Smooth muscle cell of bladder (primary cell): ENCODE measurements around the gene LIX1. TPM values are rescaled to one million over a fixed set of nuclear protein-coding genes. Genes with fewer than 3 reads are reported as not detected.

Experiments
- total RNA-seq: library from RNA; depleted of rRNA; stranded (reverse); fragments of >200 nt; gene quantifications from 2 replicates; pipeline ENCODE4 v1.2.3, GENCODE V29; 2014

Gene LIX1
- under 0.01 TPM in 1 of 2 replicates, not detected in the other for total RNA-seq

DNA sequence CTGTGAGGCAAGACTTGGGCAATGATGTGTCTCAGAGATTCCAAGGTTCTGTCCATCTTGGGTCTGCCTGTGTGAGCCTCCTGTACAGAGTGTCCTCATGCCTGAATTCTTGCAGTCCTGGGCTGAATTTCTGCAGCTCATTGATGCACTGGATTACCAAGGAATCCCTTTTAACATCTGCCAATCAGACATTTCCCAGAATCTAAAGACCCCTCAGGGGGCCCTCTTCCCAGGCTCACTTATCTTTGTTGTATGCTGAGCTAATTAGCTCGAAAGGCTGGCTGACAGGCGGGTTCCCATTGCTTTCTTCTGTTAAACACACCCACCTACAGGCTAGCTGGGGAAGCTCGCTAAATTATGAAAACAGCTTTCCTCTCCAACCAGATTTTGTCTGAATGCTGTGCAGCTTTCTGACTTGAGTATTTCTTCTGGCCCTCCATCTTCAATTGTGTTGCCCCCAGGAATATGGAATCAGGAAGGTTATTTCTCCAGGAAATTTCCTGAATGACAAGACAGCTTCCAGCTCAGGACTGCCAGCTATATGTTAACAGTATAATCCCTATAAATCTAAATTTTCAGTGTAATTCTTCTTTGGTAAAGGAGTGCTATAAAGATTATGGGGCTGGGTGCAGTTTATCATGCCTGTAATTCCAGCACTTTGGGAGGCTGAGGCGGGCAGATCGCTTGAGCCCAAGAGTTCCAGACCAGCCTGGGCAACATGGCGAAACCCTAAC lies at the start of gene LIX1:
Gene LIX1 (minus strand): TSS at position 91 of the 734 bp plus-strand sequence. CDS start 35 bp downstream, at position 56.

DNA sequence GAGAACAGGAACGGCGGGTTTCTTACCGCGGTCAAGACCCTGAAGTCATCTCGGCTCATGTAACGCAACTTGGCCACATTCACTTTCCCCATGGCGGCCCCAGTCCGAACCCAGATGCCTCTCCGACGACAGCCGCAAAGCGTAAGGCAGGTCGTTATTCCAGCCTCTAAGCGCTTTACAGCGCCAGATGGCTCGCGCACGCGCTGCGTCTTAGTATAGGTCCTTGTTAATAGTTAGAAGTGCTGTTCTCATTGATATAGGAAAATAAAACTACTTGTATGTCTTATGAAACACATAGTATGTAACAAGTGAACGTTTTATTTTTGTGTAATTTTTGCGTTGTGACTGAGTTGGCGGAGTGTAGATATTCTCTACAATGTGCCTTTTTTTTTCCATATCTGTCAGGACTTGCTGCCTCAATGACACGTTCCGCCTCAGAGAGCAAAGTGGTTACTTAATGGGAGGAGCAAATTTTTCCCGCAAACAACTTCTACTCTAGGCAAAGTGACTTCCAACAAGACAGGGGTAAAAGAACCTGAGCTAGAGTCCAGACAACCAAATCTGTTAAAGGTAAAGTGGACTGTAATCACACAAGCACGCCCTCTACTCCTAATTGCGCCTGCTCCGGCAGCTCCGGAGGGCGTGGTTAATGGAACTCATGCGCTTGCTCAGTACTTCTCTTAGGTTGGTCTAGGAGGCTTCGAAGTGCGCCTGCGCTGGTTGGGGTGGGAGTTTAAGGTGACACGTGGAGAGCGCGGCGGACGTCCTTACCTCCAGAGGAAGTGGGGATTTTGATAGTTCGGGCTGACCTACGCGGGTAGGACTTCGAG lies 40.9 kb upstream of the LIX1 start, which contains the start of gene RIOK2:
Gene RIOK2 (minus strand): TSS at position 148 of the 830 bp plus-strand sequence. CDS start 56 bp downstream, at position 92.

Other genes with a start within 250 kb of the LIX1 start
- gene LNPEP, start 206.5 kb downstream of the LIX1 start, total RNA-seq, result 19.1 and 21.3 TPM in 2 replicates
- 25.9 and 32.6 TPM in 2 replicates for gene RIOK2, start 40.6 kb upstream of the LIX1 start, total RNA-seq